Measurements from ENCODE around the gene CCDC167.

CCDC167 gene

GRCh38 chr6:37488476-37488875 lies 11.2 kb downstream of the CCDC167 start:
- no peaks in the 10 kb centered on the region for H3F3A ChIP-seq (ENCODE audit: control insufficient read depth, insufficient read depth)
- H3K9me2 ChIP-seq (replicated peaks; ENCODE audit: control insufficient read depth, low read length): no peaks in the 10 kb centered on the region
- no peaks in the 10 kb centered on the region; the same call in 1 of the 2 replicates for H3K4me1 ChIP-seq (ENCODE audit: control insufficient read depth, low read length)
- H3K27ac ChIP-seq (ENCODE audit: low read depth, low read length): no peak overlapping the region
- no peak overlapping the region for H3K4me3 ChIP-seq (ENCODE audit: low read length)
- peaks cover 4% of the 10 kb centered on the region; the same call in 1 of the 2 replicates for H4K20me1 ChIP-seq (ENCODE audit: control insufficient read depth, insufficient read depth, low read depth, low read length)
- no peak overlapping the region for H3K4me2 ChIP-seq (ENCODE audit: low read length)
- no peaks in the 10 kb centered on the region for H3K9me3 ChIP-seq (ENCODE audit: control insufficient read depth, insufficient read depth, low read length)
- no peaks in the 10 kb centered on the region for H3K27me3 ChIP-seq (ENCODE audit: control insufficient read depth, low read length)
- TF ChIP-seq EZH2phosphoT487 (IDR thresholded peaks at IDR 0.05; ENCODE audit: borderline replicate concordance, low read length): no peak
- no peak for TF ChIP-seq CTCF (IDR thresholded peaks at IDR 0.05; ENCODE audit: low read depth, low read length, poor library complexity, severe bottlenecking)
- H3K79me2 ChIP-seq (ENCODE audit: control insufficient read depth, low read length): peaks cover 24% of the 10 kb centered on the region
- H3K36me3 ChIP-seq (ENCODE audit: control insufficient read depth, low read length): peaks cover 6% of the 10 kb centered on the region

- H3K9me2 ChIP-seq (replicated peaks; ENCODE audit: control insufficient read depth, low read length): no peaks in the 10 kb centered on the region
- no peaks in the 10 kb centered on the region; the same call in 1 of the 2 replicates for H3K4me1 ChIP-seq (ENCODE audit: control insufficient read depth, low read length)
- no peaks in the 10 kb centered on the region for H4K20me1 ChIP-seq (ENCODE audit: control insufficient read depth, insufficient read depth, low read depth, low read length)
- H3K36me3 ChIP-seq (ENCODE audit: control insufficient read depth, low read length): peaks cover 13% of the 10 kb centered on the region
- H3K4me3 ChIP-seq (ENCODE audit: low read length): no peak overlapping the region
- no peak overlapping the region for H3K27ac ChIP-seq (ENCODE audit: low read depth, low read length)
- H3K27me3 ChIP-seq (ENCODE audit: control insufficient read depth, low read length): no peaks in the 10 kb centered on the region
- no peak overlapping the region for H3K4me2 ChIP-seq (ENCODE audit: low read length)
- TF ChIP-seq EZH2phosphoT487 (IDR thresholded peaks at IDR 0.05; ENCODE audit: borderline replicate concordance, low read length) (no peak), CTCF (IDR thresholded peaks at IDR 0.05; ENCODE audit: low read depth, low read length, poor library complexity, severe bottlenecking) (no peak)
- peaks cover 24% of the 10 kb centered on the region for H3K79me2 ChIP-seq (ENCODE audit: control insufficient read depth, low read length)
- H3K9me3 ChIP-seq (ENCODE audit: control insufficient read depth, insufficient read depth, low read length): no peaks in the 10 kb centered on the region
- no peaks in the 10 kb centered on the region for H3F3A ChIP-seq (ENCODE audit: control insufficient read depth, insufficient read depth)
Observed at GRCh38 chr6:37487591-37488380, 11.9 kb downstream of the CCDC167 start.

- Histone ChIP-seq H3K4me2 (ENCODE audit: low read length) (no peak overlapping the region), H3K27me3 (ENCODE audit: control insufficient read depth, low read length) (no peaks in the 10 kb centered on the region), H3K9me2 (replicated peaks; ENCODE audit: control insufficient read depth, low read length) (no peaks in the 10 kb centered on the region), H3K27ac (ENCODE audit: low read depth, low read length) (no peak overlapping the region), H3K36me3 (ENCODE audit: control insufficient read depth, low read length) (peaks cover 26% of the 10 kb centered on the region), H3K79me2 (ENCODE audit: control insufficient read depth, low read length) (peaks cover 11% of the 10 kb centered on the region), H3K4me3 (ENCODE audit: low read length) (no peak overlapping the region), H3K4me1 (ENCODE audit: control insufficient read depth, low read length) (no peaks in the 10 kb centered on the region; the same call in 1 of the 2 replicates), H3F3A (ENCODE audit: control insufficient read depth, insufficient read depth) (no peaks in the 10 kb centered on the region), H3K9me3 (ENCODE audit: control insufficient read depth, insufficient read depth, low read length) (no peaks in the 10 kb centered on the region), H4K20me1 (ENCODE audit: control insufficient read depth, insufficient read depth, low read depth, low read length) (no peaks in the 10 kb centered on the region)
- no peak for TF ChIP-seq EZH2phosphoT487 (IDR thresholded peaks at IDR 0.05; ENCODE audit: borderline replicate concordance, low read length)
Observed at GRCh38 chr6:37486121-37486839, 13.4 kb downstream of the CCDC167 start.
